22Rv1 (cell line): Measurements from ENCODE around the gene ETV3L.
A peak's percentile ranks its signal among the peaks of the same experiment; 100 is the strongest.
"Not testable (repeated sequence)": the region's sequence is repeated elsewhere in the genome, so short reads cannot be mapped to it uniquely, and the experiment has no call there.

ENCODE experiments used
- H3K27ac ChIP-seq: fragments of 450-650 bp; 2 replicates; pipeline ENCODE4 v1.5.1; 2017
- CTCF ChIP-seq: fragments of 450-650 bp; IDR thresholded peaks from 2 replicates; pipeline ENCODE4 v1.5.1; 2017; ENCODE audit warnings: mild to moderate bottlenecking
- ZFX ChIP-seq: fragments of 450-650 bp; IDR thresholded peaks from 2 replicates; pipeline ENCODE4 v1.6.1; 2017; ENCODE audit warnings: antibody characterized with exemption, borderline replicate concordance

ETV3L gene

GRCh38 chr1:157077394-157077793, 22.2 kb downstream of the ETV3L start:
- TF ChIP-seq ZFX, result no peak
- no peak for TF ChIP-seq CTCF

GRCh38 chr1:157073944-157074685, 25.5 kb downstream of the ETV3L start:
- TF ChIP-seq ZFX (no peak), CTCF (peak; percentile 87)
- H3K27ac ChIP-seq, result no peak overlapping the region

More at GRCh38 chr1:157077394-157077793, 22.2 kb downstream of the ETV3L start:
- H3K27ac ChIP-seq, result no peak overlapping the region

GRCh38 chr1:157069601-157070000, 30.0 kb downstream of the ETV3L start:
- TF ChIP-seq ZFX, result no peak
- no peak for TF ChIP-seq CTCF
- H3K27ac ChIP-seq, result no peak overlapping the region

- H3K27ac ChIP-seq, result not testable (repeated sequence)
These were observed 40.4 kb downstream of the ETV3L start for GRCh38 chr1:157059241-157059640.

- no peak overlapping the region for H3K27ac ChIP-seq
- no peak for TF ChIP-seq ZFX
- TF ChIP-seq CTCF, result no peak
These were observed 43.3 kb downstream of the ETV3L start for GRCh38 chr1:157056269-157056668.

- H3K27ac ChIP-seq, result not testable (repeated sequence)
These were observed 43.9 kb downstream of the ETV3L start for GRCh38 chr1:157055729-157056128.

- no peak for TF ChIP-seq CTCF
- TF ChIP-seq ZFX, result no peak
- H3K27ac ChIP-seq, result no peak overlapping the region
These were observed 48.8 kb downstream of the ETV3L start for GRCh38 chr1:157050836-157051235.

GRCh38 chr1:157047062-157047410, 52.6 kb downstream of the ETV3L start:
- H3K27ac ChIP-seq, result no peak overlapping the region
- TF ChIP-seq CTCF (no peak), ZFX (no peak)
